ENCODE data around the gene SLC49A3. TPM values are rescaled to one million over a fixed set of nuclear protein-coding genes. Genes with fewer than 3 reads are reported as not detected.

The SLC49A3 gene
- total RNA-seq, 1 donor from 2014 or later, result 6.2 TPM

- peaks cover 20% of the 10 kb centered on the region for H3K4me1 ChIP-seq (ENCODE audit: insufficient read depth, low read length)
- H3K36me3 ChIP-seq (ENCODE audit: insufficient read depth, low read length), result peaks cover 5% of the 10 kb centered on the region
- peaks cover 12% of the 10 kb centered on the region for H3K4me1 Mint-ChIP-seq (ENCODE audit: low read depth, unreplicated experiment)
- H3K27ac Mint-ChIP-seq (ENCODE audit: unreplicated experiment), result no peak overlapping the region
- no peaks in the 10 kb centered on the region for H3K27me3 ChIP-seq (ENCODE audit: insufficient read depth, low read length)
- H3K9me3 Mint-ChIP-seq (ENCODE audit: unreplicated experiment), result no peaks in the 10 kb centered on the region
- no peak overlapping the region for H2AFZ ChIP-seq (ENCODE audit: low read depth, low read length)
- TF ChIP-seq, protein P1, sequence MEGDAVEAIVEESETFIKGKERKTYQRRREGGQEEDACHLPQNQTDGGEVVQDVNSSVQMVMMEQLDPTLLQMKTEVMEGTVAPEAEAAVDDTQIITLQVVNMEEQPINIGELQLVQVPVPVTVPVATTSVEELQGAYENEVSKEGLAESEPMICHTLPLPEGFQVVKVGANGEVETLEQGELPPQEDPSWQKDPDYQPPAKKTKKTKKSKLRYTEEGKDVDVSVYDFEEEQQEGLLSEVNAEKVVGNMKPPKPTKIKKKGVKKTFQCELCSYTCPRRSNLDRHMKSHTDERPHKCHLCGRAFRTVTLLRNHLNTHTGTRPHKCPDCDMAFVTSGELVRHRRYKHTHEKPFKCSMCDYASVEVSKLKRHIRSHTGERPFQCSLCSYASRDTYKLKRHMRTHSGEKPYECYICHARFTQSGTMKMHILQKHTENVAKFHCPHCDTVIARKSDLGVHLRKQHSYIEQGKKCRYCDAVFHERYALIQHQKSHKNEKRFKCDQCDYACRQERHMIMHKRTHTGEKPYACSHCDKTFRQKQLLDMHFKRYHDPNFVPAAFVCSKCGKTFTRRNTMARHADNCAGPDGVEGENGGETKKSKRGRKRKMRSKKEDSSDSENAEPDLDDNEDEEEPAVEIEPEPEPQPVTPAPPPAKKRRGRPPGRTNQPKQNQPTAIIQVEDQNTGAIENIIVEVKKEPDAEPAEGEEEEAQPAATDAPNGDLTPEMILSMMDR (IDR thresholded peaks at IDR 0.05; ENCODE audit: insufficient read depth, low read depth, low read length), result no peak
- TF ChIP-seq EZH2 (IDR thresholded peaks at IDR 0.05; ENCODE audit: insufficient read depth, low read length), result no peak
- no peak overlapping the region for H3K4me3 ChIP-seq (ENCODE audit: insufficient read depth, low read depth, low read length)
- FAIRE-seq (no peak), DNase-seq (ENCODE audit: low read depth) (no peak)
- peaks cover 6% of the 10 kb centered on the region for H3K36me3 Mint-ChIP-seq (ENCODE audit: low read depth, unreplicated experiment)
- H3K4me2 ChIP-seq (ENCODE audit: low read length), result no peak overlapping the region
- H3K79me2 ChIP-seq (ENCODE audit: insufficient read depth, low read length), result peaks cover 31% of the 10 kb centered on the region
- H3K27me3 Mint-ChIP-seq (ENCODE audit: low read depth, unreplicated experiment), result no peaks in the 10 kb centered on the region
- peaks cover 6% of the 10 kb centered on the region for H4K20me1 ChIP-seq (ENCODE audit: insufficient read depth, low read length)
- H3K27ac ChIP-seq (ENCODE audit: low read depth, low read length), result no peak overlapping the region
- no peak overlapping the region for H3K9ac ChIP-seq (ENCODE audit: low read length)
- H3K9me3 ChIP-seq (ENCODE audit: insufficient read depth, low read depth, low read length), result no peaks in the 10 kb centered on the region
- H3K4me3 Mint-ChIP-seq (ENCODE audit: unreplicated experiment), result peak overlapping the region; percentile 40
Observed at GRCh38 chr4:676871-677235, 12.1 kb downstream of the SLC49A3 start.

DNA sequence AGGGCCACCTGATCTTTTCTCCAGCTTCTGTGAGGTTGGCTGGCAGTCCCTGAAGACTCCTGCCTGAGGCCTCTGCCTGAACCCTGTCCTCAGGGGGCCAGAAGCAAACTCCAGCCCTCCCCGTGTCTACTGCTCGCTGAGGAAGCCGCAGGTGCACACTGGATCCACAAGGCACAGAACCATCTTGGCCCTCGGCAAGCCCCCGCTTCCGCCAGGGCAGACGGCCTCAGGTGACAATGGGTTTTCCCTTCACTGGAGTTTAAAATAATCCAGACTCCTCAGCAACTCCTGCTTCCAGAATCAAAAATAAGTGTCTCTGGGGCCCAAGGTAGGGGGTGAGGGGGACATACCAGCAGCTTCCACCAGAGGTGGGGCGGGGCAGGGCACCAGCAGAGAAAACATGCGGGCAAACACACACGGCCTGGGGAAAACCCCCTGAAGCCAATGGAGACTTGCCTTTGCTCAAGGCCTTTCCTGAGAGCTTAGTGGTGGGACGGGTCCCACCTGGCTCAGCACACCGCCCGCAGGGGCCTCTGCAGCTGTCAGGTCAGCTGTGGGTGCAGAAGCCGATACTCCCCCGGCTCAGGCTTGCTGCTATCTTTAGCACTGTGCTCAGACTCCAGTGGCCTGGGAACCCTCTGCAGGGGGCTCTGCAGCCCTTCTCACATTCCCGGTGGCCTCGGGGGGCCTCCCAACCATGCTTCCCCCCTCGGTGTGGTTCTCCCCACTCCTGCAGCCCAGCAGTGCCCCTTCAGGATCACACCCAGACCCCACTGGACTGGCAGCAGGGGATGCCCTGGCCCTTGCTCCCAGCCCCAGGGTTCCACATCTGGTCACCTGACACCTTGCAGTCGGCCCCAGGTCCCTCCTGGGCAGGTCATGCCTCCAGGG, 12.7 kb downstream of the SLC49A3 start:
- H3K4me3 ChIP-seq (ENCODE audit: insufficient read depth, low read depth, low read length), result no peak overlapping the region
- no peak overlapping the region for H2AFZ ChIP-seq (ENCODE audit: low read depth, low read length)
- H3K4me1 ChIP-seq (ENCODE audit: insufficient read depth, low read length), result peaks cover 19% of the 10 kb centered on the region
- H3K79me2 ChIP-seq (ENCODE audit: insufficient read depth, low read length), result peaks cover 31% of the 10 kb centered on the region
- no peak for FAIRE-seq
- Mint-ChIP-seq H3K9me3 (ENCODE audit: unreplicated experiment) (no peaks in the 10 kb centered on the region), H3K4me1 (ENCODE audit: low read depth, unreplicated experiment) (peaks cover 12% of the 10 kb centered on the region), H3K4me3 (ENCODE audit: unreplicated experiment) (peak overlapping the region; percentile 34), H3K36me3 (ENCODE audit: low read depth, unreplicated experiment) (peaks cover 6% of the 10 kb centered on the region), H3K27ac (ENCODE audit: unreplicated experiment) (no peak overlapping the region), H3K27me3 (ENCODE audit: low read depth, unreplicated experiment) (no peaks in the 10 kb centered on the region)
- H3K36me3 ChIP-seq (ENCODE audit: insufficient read depth, low read length), result peaks cover 11% of the 10 kb centered on the region
- H3K9ac ChIP-seq (ENCODE audit: low read length), result no peak overlapping the region
- no peak overlapping the region for H3K27ac ChIP-seq (ENCODE audit: low read depth, low read length)
- peaks cover 6% of the 10 kb centered on the region for H4K20me1 ChIP-seq (ENCODE audit: insufficient read depth, low read length)
- H3K9me3 ChIP-seq (ENCODE audit: insufficient read depth, low read depth, low read length), result no peaks in the 10 kb centered on the region
- H3K27me3 ChIP-seq (ENCODE audit: insufficient read depth, low read length), result no peaks in the 10 kb centered on the region
- TF ChIP-seq EZH2 (IDR thresholded peaks at IDR 0.05; ENCODE audit: insufficient read depth, low read length), result no peak
- TF ChIP-seq, protein P1 (IDR thresholded peaks at IDR 0.05; ENCODE audit: insufficient read depth, low read depth, low read length), result no peak
- DNase-seq (ENCODE audit: low read depth), result no peak
- H3K4me2 ChIP-seq (ENCODE audit: low read length), result no peak overlapping the region
